Lower leg skin (tissue), 4 donors: ENCODE measurements around the gene TFDP1. TPM values are rescaled to one million over a fixed set of nuclear protein-coding genes. Genes with fewer than 3 reads are reported as not detected.

Experiments used
- DNase-seq, 2 donors: peaks; one replicate each; pipeline ENCODE4 v3.0.0-alpha.2; 2019; ENCODE audit warnings: low spot score in 2 of 2
- H3K4me3 ChIP-seq: fragments of 200-600 bp; sonication (generic); 2 replicates; pipeline ENCODE4 v1.5.1; 2017; ENCODE audit warnings: mild to moderate bottlenecking, low read depth; ENCODE audit not compliant: poor library complexity, severe bottlenecking
- CTCF ChIP-seq, 3 donors: fragments of 450-650 bp; IDR thresholded peaks; one replicate each; pipeline ENCODE4 v1.5.1; 2016; ENCODE audit warnings: antibody characterized with exemption in 3 of 3, mild to moderate bottlenecking in 3 of 3, moderate library complexity in 2 of 3
- POLR2A ChIP-seq, 2 donors: fragments of 450-650 bp; IDR thresholded peaks; one replicate each; pipeline ENCODE4 v1.6.1; 2016 to 2017; ENCODE audit warnings: antibody characterized with exemption in 2 of 2, mild to moderate bottlenecking in 1 of 2, moderate library complexity in 1 of 2
- WGBS, 2 donors: methylation state at CpG; one replicate each; pipeline ENCODE4 v1.1.5; 2018; 5-methylcytosine and 5-hydroxymethylcytosine counted together
- intact Hi-C: fragments of 100-400 bp; cut with DNase I; formaldehyde crosslinking; loops from one replicate; pipeline ENCODE4 v1.15.0; 2023; ENCODE audit warnings: low total_unique reads
- total RNA-seq, 4 donors: library from RNA; depleted of rRNA; stranded (reverse); fragments of >200 nt; gene quantifications; one replicate each; pipeline ENCODE4 v1.1.0, GENCODE V29; 2016

TFDP1 gene
- total RNA-seq, 4 donors from 2014 or later: 35.9 to 48.8 (median 41.9) TPM

- 89 to 90% methylated on average over 19 of the region's 19 CpGs for WGBS, 2 donors
- intact Hi-C loops: no loop called here
- DNase-seq: peak in 1 of 2 donors; percentile 46
- TF ChIP-seq POLR2A (IDR thresholded peaks at IDR 0.05) (no peak), CTCF (IDR thresholded peaks at IDR 0.05) (no peak)
- H3K4me3 ChIP-seq: no peak overlapping the region
These were observed 86.0 kb downstream of the TFDP1 start for GRCh38 chr13:113670541-113670940.

GRCh38 chr13:113671066-113672001, 86.8 kb downstream of the TFDP1 start:
- H3K4me3 ChIP-seq: no peak overlapping the region
- 93 to 94% methylated on average over 54 of the region's 54 CpGs for WGBS, 2 donors
- DNase-seq: peak in 1 of 2 donors; percentile 63
- intact Hi-C loops: no loop called here
- TF ChIP-seq POLR2A (IDR thresholded peaks at IDR 0.05) (no peak), CTCF (IDR thresholded peaks at IDR 0.05) (no peak)

DNA sequence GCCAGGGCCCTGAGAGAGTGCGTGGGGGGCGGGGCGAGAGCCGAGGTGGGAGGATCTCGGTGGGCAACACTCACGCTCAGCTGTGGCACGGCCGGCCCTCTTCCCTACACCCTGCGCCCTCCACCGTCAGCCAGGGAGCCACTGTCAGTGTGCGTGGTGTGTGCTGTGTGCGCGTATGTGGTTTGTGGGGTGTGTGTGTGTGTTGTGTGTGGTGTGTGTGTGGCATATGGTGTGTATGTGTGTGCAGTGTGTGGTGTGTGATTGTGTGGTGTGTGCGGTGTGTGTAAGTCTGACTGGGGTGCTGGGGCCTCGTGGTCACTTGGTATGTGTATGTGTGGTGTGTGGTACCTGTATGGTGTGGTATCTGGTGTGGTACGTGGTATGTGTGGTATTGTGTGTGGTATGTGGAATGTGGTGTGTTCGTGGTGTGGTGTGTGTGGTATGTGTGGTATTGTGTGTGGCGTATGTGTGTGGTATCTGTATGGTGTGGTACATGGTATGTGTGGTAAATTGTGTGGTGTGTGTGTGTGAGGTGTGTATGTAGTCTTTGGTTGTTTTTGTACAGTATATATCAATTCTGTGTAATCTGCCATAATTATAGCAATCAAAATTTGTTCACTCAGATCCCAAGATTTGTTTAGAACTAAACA, 87.6 kb downstream of the TFDP1 start:
- TF ChIP-seq POLR2A (IDR thresholded peaks at IDR 0.05) (no peak), CTCF (IDR thresholded peaks at IDR 0.05) (no peak)
- no peak for DNase-seq
- no peak overlapping the region for H3K4me3 ChIP-seq
- 85 to 86% methylated on average over 18 of the region's 18 CpGs for WGBS, 2 donors
- intact Hi-C loops: no loop called here

Other genes with a start within 250 kb of the TFDP1 start
- gene GRTP1, start 220.6 kb upstream of the TFDP1 start, total RNA-seq: 10 to 100 TPM; 23.8 to 38.1 (median 30.3) TPM
- gene ADPRHL1, start 131.3 kb upstream of the TFDP1 start, total RNA-seq: 1 to 10 TPM; 1.9 to 9.4 (median 6.5) TPM
- 10 to 100 TPM; 12.0 to 35.2 (median 18.9) TPM for gene DCUN1D2, start 94.0 kb upstream of the TFDP1 start, total RNA-seq
- not detected for gene ATP4B, start 73.4 kb downstream of the TFDP1 start, total RNA-seq
- not detected for gene GRK1, start 82.5 kb downstream of the TFDP1 start, total RNA-seq
- 1 to 10 TPM; 2.0 to 4.8 (median 3.4) TPM for gene TMEM255B, start 174.5 kb downstream of the TFDP1 start, total RNA-seq